Testis (tissue), 2 donors: Measurements from ENCODE around the gene CTBP2.

ENCODE experiments used
- POLR2A ChIP-seq: fragments of 450-650 bp; IDR thresholded peaks from one replicate; pipeline ENCODE4 v1.6.1; 2017; ENCODE audit warnings: antibody characterized with exemption, mild to moderate bottlenecking, moderate library complexity
- TF ChIP-seq, protein P1 (sequence below), 3 experiments: fragments of 450-650 bp in 2 of 3; fragments of 200-600 bp in 1 of 3; sonication (generic) in 1 of 3; IDR thresholded peaks; one replicate each; pipeline ENCODE4 v1.5.1; 2016 to 2019; ENCODE audit warnings: antibody characterized with exemption in 3 of 3, mild to moderate bottlenecking in 2 of 3, moderate library complexity in 1 of 3

DNA sequence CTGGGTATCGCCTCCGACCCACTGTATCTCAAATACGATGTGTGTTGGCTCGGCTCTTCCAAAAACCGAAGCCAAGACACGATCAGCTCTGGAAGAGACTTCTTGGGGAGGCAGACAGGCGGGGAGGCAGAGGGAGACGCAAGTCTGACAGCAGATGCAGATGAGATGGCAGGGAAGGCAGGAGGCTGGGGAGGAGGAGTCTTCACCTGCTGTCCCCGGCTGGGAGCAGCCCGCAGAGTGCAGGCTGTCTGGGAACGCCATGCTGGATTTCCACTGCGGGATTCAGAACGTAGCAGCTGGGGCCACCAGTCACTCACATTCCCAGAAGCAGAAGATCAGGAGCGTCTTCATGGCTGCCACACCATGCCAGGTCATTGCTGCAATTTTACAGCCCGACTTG lies 29.4 kb downstream of the CTBP2 start:
- TF ChIP-seq, protein P1, sequence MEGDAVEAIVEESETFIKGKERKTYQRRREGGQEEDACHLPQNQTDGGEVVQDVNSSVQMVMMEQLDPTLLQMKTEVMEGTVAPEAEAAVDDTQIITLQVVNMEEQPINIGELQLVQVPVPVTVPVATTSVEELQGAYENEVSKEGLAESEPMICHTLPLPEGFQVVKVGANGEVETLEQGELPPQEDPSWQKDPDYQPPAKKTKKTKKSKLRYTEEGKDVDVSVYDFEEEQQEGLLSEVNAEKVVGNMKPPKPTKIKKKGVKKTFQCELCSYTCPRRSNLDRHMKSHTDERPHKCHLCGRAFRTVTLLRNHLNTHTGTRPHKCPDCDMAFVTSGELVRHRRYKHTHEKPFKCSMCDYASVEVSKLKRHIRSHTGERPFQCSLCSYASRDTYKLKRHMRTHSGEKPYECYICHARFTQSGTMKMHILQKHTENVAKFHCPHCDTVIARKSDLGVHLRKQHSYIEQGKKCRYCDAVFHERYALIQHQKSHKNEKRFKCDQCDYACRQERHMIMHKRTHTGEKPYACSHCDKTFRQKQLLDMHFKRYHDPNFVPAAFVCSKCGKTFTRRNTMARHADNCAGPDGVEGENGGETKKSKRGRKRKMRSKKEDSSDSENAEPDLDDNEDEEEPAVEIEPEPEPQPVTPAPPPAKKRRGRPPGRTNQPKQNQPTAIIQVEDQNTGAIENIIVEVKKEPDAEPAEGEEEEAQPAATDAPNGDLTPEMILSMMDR (IDR thresholded peaks at IDR 0.05): no peak
- TF ChIP-seq POLR2A: no peak
